PC-9 (cell line): ENCODE measurements around the gene SART3.

Source experiments
- EZH2 ChIP-seq: fragments of 200-600 bp; sonication (generic); IDR thresholded peaks from 2 replicates; pipeline ENCODE4 v1.8.0; 2017; ENCODE audit warnings: antibody characterized with exemption, low read depth
- TF ChIP-seq, protein P1 (sequence below): fragments of 200-600 bp; sonication (generic); conservative IDR thresholded peaks from 2 replicates; pipeline ENCODE4 v1.6.1; 2017; ENCODE audit warnings: mixed run types, antibody characterized with exemption, mild to moderate bottlenecking, moderate library complexity

DNA sequence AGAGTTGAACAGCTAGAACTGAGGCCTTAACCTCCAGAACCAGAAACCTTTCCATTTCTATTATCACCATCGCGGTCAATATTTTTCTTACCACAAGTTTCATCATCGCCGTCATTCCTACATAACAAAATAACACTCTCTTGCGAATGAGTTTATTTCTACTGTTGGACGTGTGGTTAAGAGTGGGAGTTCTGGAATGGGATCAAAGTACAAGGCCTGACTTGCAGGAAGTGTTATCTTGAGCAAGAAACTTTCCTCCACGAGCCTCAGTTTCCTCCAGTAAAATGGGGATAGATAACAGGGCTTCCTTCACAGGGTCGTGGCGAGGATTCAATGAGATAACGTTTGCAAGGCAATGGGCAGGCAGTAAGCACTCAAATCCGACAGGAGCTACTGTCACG, 652 bp downstream of the SART3 start:
- TF ChIP-seq, protein P1, sequence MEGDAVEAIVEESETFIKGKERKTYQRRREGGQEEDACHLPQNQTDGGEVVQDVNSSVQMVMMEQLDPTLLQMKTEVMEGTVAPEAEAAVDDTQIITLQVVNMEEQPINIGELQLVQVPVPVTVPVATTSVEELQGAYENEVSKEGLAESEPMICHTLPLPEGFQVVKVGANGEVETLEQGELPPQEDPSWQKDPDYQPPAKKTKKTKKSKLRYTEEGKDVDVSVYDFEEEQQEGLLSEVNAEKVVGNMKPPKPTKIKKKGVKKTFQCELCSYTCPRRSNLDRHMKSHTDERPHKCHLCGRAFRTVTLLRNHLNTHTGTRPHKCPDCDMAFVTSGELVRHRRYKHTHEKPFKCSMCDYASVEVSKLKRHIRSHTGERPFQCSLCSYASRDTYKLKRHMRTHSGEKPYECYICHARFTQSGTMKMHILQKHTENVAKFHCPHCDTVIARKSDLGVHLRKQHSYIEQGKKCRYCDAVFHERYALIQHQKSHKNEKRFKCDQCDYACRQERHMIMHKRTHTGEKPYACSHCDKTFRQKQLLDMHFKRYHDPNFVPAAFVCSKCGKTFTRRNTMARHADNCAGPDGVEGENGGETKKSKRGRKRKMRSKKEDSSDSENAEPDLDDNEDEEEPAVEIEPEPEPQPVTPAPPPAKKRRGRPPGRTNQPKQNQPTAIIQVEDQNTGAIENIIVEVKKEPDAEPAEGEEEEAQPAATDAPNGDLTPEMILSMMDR, result no peak
- TF ChIP-seq EZH2, result no peak
